ENCODE data around the gene ICAM3. TPM values are rescaled to one million over a fixed set of nuclear protein-coding genes. Genes with fewer than 3 reads are reported as not detected.

Gene ICAM3
- total and polyA plus RNA-seq, 10 of the 15 experiments (the other 5 are each of a cell fraction or from before 2014, with no cell fraction given), result 5.5 to 152 (median 90.7) TPM

GRCh38 chr19:10365518-10365917 is 26.1 kb upstream of the ICAM3 start (continued):
- no peak for TF ChIP-seq ZBTB11 (CRISPR knock-in tag; IDR thresholded peaks at IDR 0.05)

GRCh38 chr19:10364644-10365043 is 25.2 kb upstream of the ICAM3 start:
- DNase-seq (ENCODE audit: low read depth, low spot score) (no peak), ATAC-seq (no peak), FAIRE-seq (no peak)
- intact Hi-C loops (cut with micrococcal nuclease; ENCODE audit: unreplicated experiment), result no loop called here
- no peak overlapping the region for H3K4me3 ChIP-seq
- POLR2A ChIA-PET, result no interaction called here
- RAD21 ChIA-PET (ENCODE audit: unreplicated experiment), result no interaction called here
- H2AFZ ChIP-seq (ENCODE audit: control insufficient read depth, low read depth, low read length), result no peak overlapping the region
- H3K27me3 ChIP-seq (replicated peaks in 1 of 2; ENCODE audit: control insufficient read depth in 2 of 2, insufficient read depth in 2 of 2, low read length in 1 of 2), result no peaks in the 10 kb centered on the region
- TF ChIP-seq SMC3 (IDR thresholded peaks at IDR 0.05; ENCODE audit: borderline replicate concordance, low read length) (no peak), IKZF1 (conservative IDR thresholded peaks at IDR 0.05) (no peak)
- no peaks in the 10 kb centered on the region; the same call in 2 of the 3 replicates for H3K9me3 ChIP-seq (replicated peaks; ENCODE audit: control insufficient read depth, insufficient read depth, low read length)
- H3K36me3 ChIP-seq (ENCODE audit: control insufficient read depth in 2 of 2, insufficient read depth in 2 of 2, low read length in 1 of 2), result peaks cover 31 to 47% of the 10 kb centered on the region in 2 experiments
- no peak overlapping the region for H3K4me2 ChIP-seq (ENCODE audit: control insufficient read depth, insufficient read depth)
- CTCF ChIA-PET, result no interaction called here
- WGBS (ENCODE audit: insufficient coverage, insufficient replicate concordance, low lambda C conversion rate, missing lambda C conversion rate), result 98% methylated on average over 19 of the region's 19 CpGs
- H3K79me2 ChIP-seq (ENCODE audit: control insufficient read depth, insufficient read depth, low read length), result no peaks in the 10 kb centered on the region; the same call in 1 of the 2 replicates
- no peak overlapping the region for H3K27ac ChIP-seq (ENCODE audit: control insufficient read depth, insufficient read depth)
- H3K9ac ChIP-seq (ENCODE audit: control insufficient read depth, insufficient read depth, low read length), result no peak overlapping the region
- H3K4me1 ChIP-seq (ENCODE audit: control insufficient read depth, insufficient read depth, low read length), result no peaks in the 10 kb centered on the region
- SMC1A ChIA-PET (ENCODE audit: uncharacterized antibody, unreplicated experiment), result no interaction called here
- BruUV-seq (replicated peaks), result no TSS peak
- H4K20me1 ChIP-seq (ENCODE audit: control insufficient read depth, insufficient read depth), result no peaks in the 10 kb centered on the region; the same call in 1 of the 2 replicates
- in situ Hi-C loops (cut with MboI), result no loop called here
